Measurements from ENCODE around the gene NT5DC4. TPM values are rescaled to one million over a fixed set of nuclear protein-coding genes. Genes with fewer than 3 reads are reported as not detected.

Gene NT5DC4
- total RNA-seq, 1 donor from 2014 or later, result not detected

DNA sequence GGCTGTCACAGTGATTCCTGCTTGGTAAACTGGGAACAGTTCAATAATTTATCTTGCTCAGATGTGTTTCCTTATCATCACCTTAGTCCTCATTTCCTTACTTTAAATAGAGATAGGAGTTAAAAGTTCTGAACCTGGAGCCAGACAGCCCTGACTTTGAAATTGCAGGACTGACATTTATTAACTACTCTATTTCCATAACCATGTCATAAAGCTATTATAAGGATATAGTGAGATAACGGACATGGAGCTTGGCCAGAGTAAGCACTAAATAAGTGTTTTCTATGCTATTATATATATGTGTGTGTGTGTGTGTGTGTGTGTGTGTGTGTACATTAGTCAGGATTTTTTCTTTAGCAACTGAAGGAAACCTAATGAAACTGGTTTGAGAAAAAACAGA, 13.1 kb downstream of the NT5DC4 start:
- ATAC-seq (ENCODE audit: poor library complexity), result no peak
- no peak for DNase-seq
- intact Hi-C loops (cut with DNase I), result no loop called here

DNA sequence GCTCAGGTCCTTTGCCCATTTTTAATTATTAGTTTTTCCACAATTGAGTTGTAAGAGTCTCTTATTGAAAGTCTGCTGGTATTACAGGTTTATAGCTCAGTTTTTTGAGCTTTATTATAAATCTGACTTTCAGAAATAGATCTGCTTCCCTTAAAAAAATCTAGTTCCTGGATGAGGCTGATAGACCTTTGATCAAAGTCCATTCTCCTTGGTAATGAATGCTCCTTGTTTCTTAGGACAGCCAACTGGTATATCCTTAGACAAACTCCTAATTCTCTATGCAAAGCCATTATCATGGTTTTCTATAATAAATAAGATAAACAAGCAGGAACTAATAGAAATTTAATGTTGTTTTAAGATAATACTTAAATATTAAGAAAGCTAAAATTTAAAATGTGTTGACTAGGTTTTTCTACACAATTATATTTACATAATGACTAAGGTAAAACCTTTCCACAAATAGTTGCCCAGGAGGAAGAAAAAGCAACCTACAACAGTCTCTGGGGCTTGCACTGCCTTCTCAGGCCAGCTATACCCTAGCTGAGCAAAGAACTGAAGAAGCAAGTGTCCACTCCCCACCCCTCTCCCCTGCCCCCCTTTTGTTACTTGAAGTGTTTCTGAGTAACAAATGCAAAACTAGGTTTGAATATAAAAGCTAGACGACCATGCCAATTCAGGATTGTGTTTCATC, 16.9 kb downstream of the NT5DC4 start:
- intact Hi-C loops (cut with DNase I), result no loop called here
- no peak for ATAC-seq (ENCODE audit: poor library complexity)

DNA sequence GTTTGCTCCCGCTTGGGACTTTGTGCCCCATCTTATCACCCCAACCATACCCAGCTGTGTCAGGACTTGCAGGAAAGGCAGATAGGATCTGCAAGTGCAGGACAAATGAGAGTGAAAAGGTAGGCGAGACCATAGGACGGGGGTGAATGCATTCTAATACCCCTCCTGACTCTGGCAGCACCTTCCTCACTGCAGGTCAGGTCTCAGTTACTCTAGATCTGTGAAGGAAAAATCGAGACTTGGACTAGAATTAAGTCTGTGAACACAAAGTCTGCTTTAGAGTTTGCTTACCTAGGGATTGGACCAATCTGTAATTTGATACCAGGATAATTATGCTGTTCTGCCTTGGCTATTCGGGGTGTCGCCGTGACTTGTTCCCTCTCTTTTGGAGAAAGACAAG, 19.7 kb downstream of the NT5DC4 start:
- DNase-seq (no peak), ATAC-seq (ENCODE audit: poor library complexity) (no peak)
- intact Hi-C loops (cut with DNase I), result loop anchor here (10.0 kb wide), 1 partner anchor 204 kb away; no protein-coding TSS in a partner anchor

More for the DNA sequence above, 16.9 kb downstream of the NT5DC4 start:
- DNase-seq, result no peak

DNA sequence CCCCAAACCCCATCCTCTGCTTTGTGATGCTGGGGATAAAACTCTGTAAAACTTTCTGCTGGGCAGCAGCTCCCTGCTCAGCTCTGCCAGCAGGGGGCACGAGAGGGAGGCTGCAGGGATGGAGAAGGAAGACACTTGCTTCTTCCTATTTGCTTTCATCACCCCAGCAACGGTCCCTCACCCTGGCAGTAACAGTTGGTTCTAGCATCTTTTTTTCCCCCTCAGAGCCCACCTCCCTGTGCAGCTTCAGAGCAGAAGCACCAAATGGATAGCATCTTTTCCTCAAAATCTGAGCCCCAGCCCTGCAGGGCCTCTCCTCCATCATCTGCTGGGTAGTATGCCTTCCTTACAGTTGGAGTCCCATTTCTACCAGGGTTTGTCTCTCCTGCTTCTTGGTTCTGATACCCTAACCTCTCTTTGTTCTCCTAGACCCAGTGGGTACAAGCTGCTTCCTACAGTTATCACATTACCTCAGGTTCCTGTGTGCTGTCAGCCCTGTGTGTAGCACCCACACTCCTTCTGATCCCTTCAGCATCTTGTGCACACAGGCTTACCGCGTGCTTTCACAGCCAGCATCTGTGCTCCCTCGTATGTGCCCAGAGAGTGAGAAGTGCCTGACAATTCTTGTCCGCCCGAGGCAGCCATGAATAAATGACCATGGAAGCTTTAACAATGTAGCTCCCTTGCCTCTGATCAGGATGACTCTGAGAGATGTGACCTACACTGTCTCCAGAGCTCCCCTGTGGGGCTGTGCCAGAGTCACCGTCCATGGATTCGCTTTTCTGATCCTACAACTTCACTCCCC, 29.1 kb downstream of the NT5DC4 start:
- intact Hi-C loops (cut with DNase I), result loop anchor here (5.0 to 10.0 kb wide), 2 partner anchors 137 to 195 kb away; no protein-coding TSS in a partner anchor
- ATAC-seq (ENCODE audit: poor library complexity), result peak; percentile 71
- peak; percentile 78 for DNase-seq

DNA sequence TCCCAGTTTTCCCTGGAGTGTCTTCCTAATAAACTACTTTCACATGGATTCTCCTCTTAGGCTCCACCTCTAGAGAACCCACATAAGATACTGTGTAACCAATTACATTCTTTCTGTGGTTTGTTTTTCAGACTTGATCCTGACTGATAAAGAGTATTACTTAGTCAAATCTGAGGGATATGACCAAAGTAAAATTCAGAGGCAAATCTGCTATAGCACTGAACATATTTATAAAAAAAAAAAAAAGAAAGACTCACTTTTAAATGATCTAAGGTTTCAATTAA, 29.7 kb downstream of the NT5DC4 start:
- intact Hi-C loops (cut with DNase I), result loop anchor here (5.0 kb wide), 1 partner anchor 137 kb away; no protein-coding TSS in a partner anchor
- ATAC-seq (ENCODE audit: poor library complexity), result no peak
- DNase-seq, result no peak

DNA sequence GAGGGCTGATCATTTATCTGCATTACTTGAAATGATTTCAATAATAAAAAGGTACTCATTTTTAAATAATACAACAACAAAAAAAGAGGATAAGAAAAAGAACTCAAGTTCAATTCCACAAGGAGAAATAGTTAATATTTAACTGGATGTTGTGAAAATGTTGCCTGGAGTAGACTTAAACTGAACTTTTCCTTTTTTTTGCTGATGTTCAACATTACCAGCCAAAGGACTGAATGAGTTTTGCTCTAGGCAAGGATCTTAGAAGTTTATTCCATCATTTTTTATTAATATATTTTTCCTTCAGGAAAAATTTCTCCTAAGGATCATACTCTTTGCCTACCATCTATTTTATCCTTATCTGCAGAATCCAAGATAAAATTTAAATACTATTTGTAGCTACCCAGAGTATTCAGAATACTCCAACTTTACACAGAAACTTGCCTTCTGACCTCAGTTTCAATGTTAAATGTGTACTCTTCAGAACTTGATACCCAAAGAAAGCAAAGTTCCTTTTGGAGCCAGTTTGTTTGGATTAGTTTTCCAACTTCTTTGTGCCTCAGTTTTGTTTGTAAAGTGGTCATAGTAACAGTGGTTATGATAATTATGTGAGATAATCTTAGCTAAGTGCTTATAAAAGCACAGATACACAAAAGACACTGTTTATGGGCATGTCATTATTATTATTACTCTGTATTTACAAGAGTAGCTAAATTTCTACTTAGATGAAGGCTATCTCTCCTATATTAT, 30.8 kb downstream of the NT5DC4 start:
- intact Hi-C loops (cut with DNase I), result loop anchor here (5.0 kb wide), 1 partner anchor 136 kb away; no protein-coding TSS in a partner anchor
- DNase-seq, result no peak
- ATAC-seq (ENCODE audit: poor library complexity), result no peak

DNA sequence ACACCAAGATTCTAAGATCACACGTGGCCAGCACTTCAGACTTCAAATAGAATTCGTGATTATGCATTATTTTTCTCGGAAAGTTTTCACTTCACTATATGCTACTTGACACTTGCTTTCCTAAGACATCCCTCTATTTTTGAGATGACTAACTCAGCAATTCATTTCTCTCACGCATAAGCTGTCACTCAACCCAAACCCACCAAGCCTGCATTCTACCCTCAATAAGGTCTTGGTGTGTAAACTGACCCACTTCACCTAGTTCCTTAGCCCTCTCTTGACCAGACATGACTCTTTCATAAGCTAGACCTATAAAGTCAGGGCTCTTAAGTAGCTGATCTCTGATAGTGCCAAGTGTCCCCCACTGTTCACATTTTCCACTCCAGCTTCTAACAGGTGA, 31.8 kb downstream of the NT5DC4 start:
- intact Hi-C loops (cut with DNase I), result loop anchor here (5.0 kb wide), 1 partner anchor 135 kb away; no protein-coding TSS in a partner anchor

DNA sequence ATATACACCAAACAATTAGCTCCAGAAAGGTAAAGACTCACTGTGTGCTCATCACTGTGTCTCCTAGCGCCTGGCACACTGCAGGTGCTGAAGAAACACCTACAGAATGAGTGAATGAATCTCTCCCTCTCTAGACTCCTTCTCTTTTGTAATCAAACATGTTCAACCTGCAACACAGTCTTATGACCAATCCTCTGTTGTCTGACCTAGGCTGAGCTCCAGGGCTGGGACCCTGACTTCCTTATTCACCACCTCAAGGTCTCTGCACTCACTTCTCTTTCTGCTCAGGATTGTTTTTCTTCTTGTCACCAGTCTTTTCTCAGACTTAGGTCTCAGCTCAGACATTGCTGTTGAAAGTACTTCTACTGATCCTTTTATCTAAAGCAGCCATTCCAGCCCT, 33.7 kb downstream of the NT5DC4 start:
- no peak for ATAC-seq (ENCODE audit: poor library complexity)
- DNase-seq, result no peak
- intact Hi-C loops (cut with DNase I), result loop anchor here (5.0 kb wide), 1 partner anchor 133 kb away; no protein-coding TSS in a partner anchor

More for the DNA sequence above, 31.8 kb downstream of the NT5DC4 start:
- ATAC-seq (ENCODE audit: poor library complexity) (no peak), DNase-seq (no peak)

DNA sequence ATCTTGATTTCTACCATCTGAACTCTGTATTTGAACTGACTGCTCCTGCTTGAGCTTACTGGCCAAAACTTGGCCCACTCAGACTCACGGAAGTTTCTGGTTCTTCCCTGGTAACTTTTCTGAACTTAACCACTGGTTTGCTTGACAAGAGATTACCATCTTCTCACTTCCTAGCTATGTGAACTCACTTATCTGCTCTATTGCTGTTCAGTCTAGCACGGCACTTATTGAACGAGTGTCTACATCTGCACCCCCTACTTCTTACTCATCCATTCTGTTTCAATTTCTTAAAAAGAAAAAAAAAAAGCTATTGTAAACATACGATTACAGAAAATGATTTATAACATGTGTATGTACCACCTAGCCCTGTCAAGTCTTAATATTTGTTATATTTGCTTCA, 34.6 kb downstream of the NT5DC4 start:
- no peak for DNase-seq
- intact Hi-C loops (cut with DNase I), result no loop called here
- no peak for ATAC-seq (ENCODE audit: poor library complexity)

DNA sequence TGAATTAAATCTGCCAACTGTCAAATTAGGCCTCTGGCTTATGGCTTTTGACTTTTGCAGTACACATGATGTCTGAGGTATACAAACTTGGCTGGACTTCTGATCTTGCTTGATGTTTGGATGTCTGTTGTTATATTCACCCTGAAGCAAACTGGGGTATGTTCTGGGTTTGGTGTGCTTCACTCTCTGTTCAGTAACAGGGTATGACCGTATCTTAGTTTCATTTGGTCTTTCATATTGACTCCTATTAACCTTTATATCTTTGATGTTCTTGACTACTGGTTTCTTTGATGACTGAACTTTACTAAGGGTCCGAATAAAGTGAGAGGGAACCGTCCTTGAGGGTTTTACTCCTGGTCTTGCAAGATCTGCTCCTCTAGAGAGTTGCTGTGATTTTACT, 35.4 kb downstream of the NT5DC4 start:
- DNase-seq (no peak), ATAC-seq (ENCODE audit: poor library complexity) (no peak)
- intact Hi-C loops (cut with DNase I), result no loop called here

DNA sequence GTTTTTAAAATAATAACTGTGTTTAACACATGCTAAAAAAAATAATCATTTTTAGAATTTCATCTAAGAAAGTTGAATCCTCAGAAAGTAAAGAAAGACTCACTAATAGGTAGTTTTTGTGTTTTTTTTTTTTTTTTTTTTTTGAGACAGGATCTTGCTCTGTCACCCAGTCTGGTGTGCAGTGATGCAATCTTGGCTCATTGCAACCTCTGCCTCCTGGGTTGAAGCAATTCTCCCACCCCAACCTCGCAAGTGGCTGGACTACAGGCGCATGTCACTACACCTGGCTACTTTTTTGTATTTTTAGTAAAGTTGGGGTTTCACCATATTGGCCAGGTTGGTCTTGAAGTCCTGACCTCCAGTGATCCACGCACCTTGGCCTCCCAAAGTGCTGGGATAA, 36.4 kb downstream of the NT5DC4 start:
- intact Hi-C loops (cut with DNase I), result no loop called here

DNA sequence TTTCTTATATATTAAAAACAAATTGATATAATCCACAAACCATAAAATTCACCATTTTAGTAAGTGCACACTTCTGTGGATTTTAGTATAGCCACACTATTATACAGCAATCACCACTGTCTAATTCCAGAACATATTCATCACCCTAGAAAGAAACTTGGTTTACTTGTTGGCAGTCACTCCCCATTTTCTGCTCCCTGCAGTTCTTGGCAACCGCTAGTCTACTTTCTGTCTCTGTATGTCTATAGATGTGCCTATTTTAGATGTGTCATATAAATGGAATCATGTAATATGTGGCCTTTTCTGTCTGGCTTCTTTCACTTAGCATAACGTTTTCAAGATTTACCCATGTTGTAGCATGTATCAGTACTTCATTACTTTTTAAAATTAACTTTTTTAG, 37.9 kb downstream of the NT5DC4 start:
- DNase-seq (no peak), ATAC-seq (ENCODE audit: poor library complexity) (no peak)
- intact Hi-C loops (cut with DNase I), result no loop called here

More for the DNA sequence above, 36.4 kb downstream of the NT5DC4 start:
- ATAC-seq (ENCODE audit: poor library complexity), result no peak
- no peak for DNase-seq

DNA sequence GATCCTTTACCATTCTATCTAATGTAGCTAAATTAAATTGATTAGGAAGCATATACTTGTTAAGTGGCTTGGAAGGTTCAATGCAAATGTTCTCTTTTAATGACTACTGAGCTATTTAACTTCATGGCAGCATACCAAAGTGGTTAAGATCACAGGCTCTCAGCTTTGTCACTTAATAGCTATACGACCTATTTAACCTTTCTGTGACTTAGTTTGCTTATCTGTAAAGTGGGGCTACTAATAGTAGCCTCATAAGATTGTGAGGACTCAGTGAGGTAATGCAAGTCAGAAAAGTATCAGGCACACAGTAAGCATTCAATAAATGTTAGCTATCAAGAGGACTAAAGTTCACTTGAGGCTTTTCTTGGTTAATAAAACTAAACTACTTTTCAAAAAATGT, 39.3 kb downstream of the NT5DC4 start:
- no peak for ATAC-seq (ENCODE audit: poor library complexity)
- intact Hi-C loops (cut with DNase I), result no loop called here

DNA sequence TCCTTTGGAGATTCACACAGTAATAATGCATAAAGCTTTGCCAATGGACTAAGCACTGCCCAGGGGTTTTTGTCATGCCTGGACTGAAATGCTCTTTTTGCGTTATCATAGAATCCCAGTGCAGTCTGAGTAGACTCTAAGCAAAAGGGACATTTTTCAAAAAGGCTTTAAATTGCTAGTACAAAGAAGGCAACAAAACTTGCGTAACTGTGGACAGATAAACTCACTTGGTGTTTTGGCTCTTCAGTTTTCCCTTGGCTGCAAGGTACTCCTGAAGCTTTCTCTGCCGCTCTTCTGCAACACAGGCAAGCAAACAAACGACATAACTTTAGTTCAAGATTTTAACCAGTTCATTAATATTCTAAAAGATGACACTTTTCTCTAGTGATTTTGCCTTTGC, 41.5 kb downstream of the NT5DC4 start:
- ATAC-seq (ENCODE audit: poor library complexity) (no peak), DNase-seq (no peak)
- intact Hi-C loops (cut with DNase I), result no loop called here

More for the DNA sequence above, 39.3 kb downstream of the NT5DC4 start:
- no peak for DNase-seq

DNA sequence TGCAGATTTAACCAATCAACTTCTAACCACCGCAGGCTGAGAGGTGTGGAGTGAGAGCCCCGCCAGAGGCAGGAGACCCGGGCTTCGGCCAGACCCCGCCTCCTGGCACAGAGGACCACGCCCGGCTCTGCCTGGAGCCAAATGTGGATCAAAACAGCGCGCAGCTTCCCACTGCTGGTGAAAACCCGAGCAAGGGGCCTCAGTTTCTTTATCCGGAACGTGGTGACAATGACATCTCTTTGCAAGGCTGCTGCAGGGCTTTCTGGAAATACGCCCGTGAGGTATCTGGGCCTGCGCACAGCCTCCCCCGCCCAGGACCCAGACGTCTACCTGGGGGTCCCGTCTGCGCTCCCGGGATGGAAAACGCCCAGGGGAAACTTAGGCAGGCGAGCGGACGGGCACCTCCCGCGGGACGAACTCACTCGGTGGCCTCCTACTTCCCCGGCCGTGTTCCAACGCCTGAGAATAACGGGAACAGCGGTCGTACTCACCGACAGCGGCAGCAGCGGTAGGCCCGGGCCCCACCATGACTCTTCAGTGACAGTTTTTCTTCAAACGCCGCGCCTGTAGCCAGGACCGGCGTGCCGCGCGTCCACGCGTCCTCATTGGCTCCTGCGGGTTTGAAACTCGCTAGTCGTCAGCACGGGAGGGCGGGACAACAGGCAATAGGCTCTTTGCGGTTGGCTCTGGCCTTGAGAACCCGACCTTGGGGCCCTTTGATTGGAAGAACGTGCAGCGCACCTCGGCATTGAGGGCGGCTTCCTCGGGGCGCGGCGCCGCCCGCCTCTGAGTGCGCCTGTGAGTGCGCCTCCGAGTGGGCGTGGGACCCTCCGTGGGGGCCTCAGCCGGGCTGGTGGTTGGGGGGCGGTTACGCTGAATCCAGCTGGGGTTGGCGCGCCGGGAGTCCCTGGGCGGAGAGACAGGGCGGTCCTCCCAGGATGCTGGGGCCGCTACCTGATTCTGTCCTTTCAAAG, 43.5 kb downstream of the NT5DC4 start, which contains the start of gene CKAP2L:
Gene CKAP2L (minus strand): TSS at position 539 of the 974 bp plus-strand sequence. CDS start 11 bp downstream, at position 528.
- peak; percentile 97 for DNase-seq
- intact Hi-C loops (cut with DNase I), result no loop called here

DNA sequence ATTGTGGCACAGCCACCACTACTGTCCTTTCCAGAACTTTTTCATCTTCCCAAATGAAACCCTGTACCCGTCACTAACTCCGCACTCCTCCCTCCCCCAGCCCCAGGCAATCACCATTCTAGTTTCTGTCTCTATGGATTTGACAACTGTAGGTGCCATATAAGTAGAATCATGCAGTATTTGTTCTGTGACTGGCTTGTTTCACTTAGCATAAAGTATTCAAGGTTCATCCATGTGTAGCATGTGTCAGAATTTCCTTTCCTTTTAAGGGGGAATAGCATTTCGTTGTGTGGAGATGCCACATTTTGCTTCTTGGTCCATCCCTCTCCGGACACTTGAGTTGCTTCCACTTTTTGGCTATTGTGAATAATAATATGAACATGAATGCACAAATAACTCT, 44.4 kb downstream of the NT5DC4 start:
- intact Hi-C loops (cut with DNase I), result no loop called here
- no peak for ATAC-seq (ENCODE audit: poor library complexity)
- DNase-seq, result no peak

More for the DNA sequence above, 43.5 kb downstream of the NT5DC4 start, which contains the start of gene CKAP2L:
- peak; percentile 100 for ATAC-seq (ENCODE audit: poor library complexity)

DNA sequence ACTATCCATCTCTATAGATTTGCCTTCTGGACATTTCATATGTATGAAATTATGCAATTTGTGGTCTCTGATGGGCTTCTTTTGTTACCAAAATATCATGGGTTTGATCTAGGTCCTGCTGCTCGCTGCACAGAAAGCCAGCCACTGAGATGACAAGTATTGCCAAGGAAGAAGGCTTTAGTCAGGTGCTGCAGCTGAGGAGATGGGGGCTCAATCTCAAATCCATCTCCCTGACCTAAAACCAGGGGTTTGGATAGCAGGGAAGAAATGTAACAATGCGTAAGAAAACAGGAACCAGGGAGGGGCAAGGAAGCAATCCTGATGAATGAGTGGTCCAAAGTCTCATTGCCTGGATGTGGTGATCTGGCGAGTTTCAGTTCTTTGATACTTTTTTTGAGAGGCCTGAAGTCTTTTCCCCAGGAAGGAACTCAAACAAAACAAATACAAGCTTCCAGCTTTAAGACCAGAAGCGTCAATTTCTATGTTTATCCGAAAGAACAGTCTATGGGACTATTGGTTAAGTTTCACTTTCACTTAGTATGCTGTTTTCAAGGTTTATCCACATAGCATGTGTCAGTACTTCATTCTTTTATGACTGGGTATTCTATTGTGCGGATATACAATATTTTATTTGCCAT, 47.0 kb downstream of the NT5DC4 start:
- intact Hi-C loops (cut with DNase I), result no loop called here
- ATAC-seq (ENCODE audit: poor library complexity), result no peak
- no peak for DNase-seq

DNA sequence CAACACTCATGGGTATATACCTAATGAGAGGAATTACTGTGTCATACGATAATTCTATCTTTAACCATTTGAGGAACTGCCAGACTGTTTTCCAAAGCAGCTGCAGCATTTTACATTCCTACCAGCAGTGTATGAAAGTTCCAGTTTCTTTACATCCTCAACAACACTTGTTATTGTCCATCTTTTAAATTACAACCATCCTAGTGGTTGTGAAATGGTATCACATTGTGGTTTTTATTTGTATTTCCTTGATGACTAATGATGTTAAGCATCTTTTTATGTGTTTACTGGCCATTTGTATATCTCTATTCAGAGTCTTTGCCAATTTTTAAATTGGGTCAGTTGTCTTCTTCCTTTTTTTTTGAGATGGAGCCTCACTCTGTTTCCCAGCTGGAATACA, 47.6 kb downstream of the NT5DC4 start:
- DNase-seq (no peak), ATAC-seq (ENCODE audit: poor library complexity) (no peak)
- intact Hi-C loops (cut with DNase I), result no loop called here

Data from Right ventricle myocardium superior (tissue), 1 donor.